ENCODE measurements around the gene SCUBE1. TPM values are rescaled to one million over a fixed set of nuclear protein-coding genes. Genes with fewer than 3 reads are reported as not detected.

The SCUBE1 gene
- total and polyA plus RNA-seq, 2 of the 8 experiments (the other 6 are each of a cell fraction or from before 2014, with no cell fraction given): 2.3 to 4.9 TPM

DNA sequence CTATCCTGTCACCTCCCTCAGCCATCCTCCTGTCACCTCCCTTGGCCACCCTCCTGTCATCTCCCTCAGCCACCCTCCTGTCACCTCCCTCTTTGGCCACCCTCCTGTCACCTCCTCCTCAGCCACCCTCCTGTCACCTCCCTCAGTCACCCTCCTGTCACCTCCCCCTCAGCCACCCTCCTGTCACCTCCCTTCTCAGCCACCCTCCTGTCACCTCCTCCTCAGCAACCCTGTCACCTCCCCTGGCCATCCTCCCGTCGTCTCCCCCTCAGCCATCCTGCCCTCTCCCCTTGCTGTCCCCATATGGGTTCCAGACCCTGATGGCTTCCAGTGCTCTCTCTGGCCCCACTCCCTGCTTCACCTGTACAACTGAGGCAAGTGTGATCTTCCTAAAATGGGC is 61.8 kb downstream of the SCUBE1 start:
- ChIA-PET POLR2A (ENCODE audit: partially characterized antibody) (no interaction called here), CTCF (ENCODE audit: partially characterized antibody) (interaction anchor here (0.7 to 9.2 kb wide), 2 partner anchors 8 to 63 kb away, joined by 3 to 109 read pairs; no protein-coding TSS in a partner anchor)
- no peak overlapping the region for H4K8ac ChIP-seq (ENCODE audit: extremely low read depth, insufficient read depth, low read length)
- H2AK5ac ChIP-seq (ENCODE audit: low read depth, low read length): no peak overlapping the region
- H2BK20ac ChIP-seq (ENCODE audit: low read length): no peak overlapping the region
- H4K5ac ChIP-seq (ENCODE audit: insufficient read length, low read depth, low read length): no peak overlapping the region
- 64% methylated on average over 2 of the region's 2 CpGs; no CpG with 5 or more reads in 1 of the 2 experiments for WGBS, 2 experiments (ENCODE audit: extremely low coverage in 1 of 2, insufficient coverage in 1 of 2, insufficient read length in 1 of 2, insufficient replicate concordance in 2 of 2, low coverage in 1 of 2, low lambda C conversion rate in 2 of 2, missing lambda C conversion rate in 1 of 2)
- no peak overlapping the region for H2BK120ac ChIP-seq (replicated peaks; ENCODE audit: low read depth, low read length)
- no peaks in the 10 kb centered on the region for H3K27me3 ChIP-seq (replicated peaks in 1 of 4; ENCODE audit: control insufficient read depth in 3 of 4, extremely low read depth in 1 of 4, insufficient read depth in 3 of 4, low read length in 3 of 4)
- no peak overlapping the region for H3K9ac ChIP-seq (replicated peaks in 1 of 4; ENCODE audit: extremely low read depth in 1 of 4, low read depth in 3 of 4, low read length in 3 of 4)
- no peak overlapping the region for H3K18ac ChIP-seq (ENCODE audit: extremely low read depth, low read length)
- H2BK5ac ChIP-seq (ENCODE audit: low read depth, low read length): no peak overlapping the region
- no peaks in the 10 kb centered on the region for H3K36me3 ChIP-seq (ENCODE audit: control insufficient read depth in 2 of 4, insufficient read depth in 4 of 4, low read length in 3 of 4)
- no peak overlapping the region for H2BK12ac ChIP-seq (ENCODE audit: low read depth, low read length)
- H3K4me2 ChIP-seq (ENCODE audit: insufficient read depth in 1 of 2, low read depth in 2 of 2, low read length in 2 of 2): no peak overlapping the region
- H3K23me2 ChIP-seq (ENCODE audit: low read depth, low read length): no peaks in the 10 kb centered on the region; the same call in 1 of the 2 replicates
- no peak for FAIRE-seq
- H2BK15ac ChIP-seq (ENCODE audit: low read length): no peak overlapping the region
- H4K20me1 ChIP-seq (replicated peaks in 1 of 2; ENCODE audit: control insufficient read depth in 1 of 2, insufficient read depth in 2 of 2, low read length in 2 of 2): peaks cover 0 to 2% of the 10 kb centered on the region in 2 experiments
- no peak overlapping the region for H4K91ac ChIP-seq (replicated peaks; ENCODE audit: insufficient read length, low read length)
- no peaks in the 10 kb centered on the region for H3K79me1 ChIP-seq (ENCODE audit: low read depth, low read length)
- H3K56ac ChIP-seq (replicated peaks; ENCODE audit: insufficient read length, low read depth, low read length): no peak overlapping the region
- no peak for DNase-seq (ENCODE audit: low read depth in 1 of 2, low spot score in 2 of 2)
- H2AFZ ChIP-seq (ENCODE audit: low read length): no peak overlapping the region
- no peak overlapping the region for H3K23ac ChIP-seq (ENCODE audit: insufficient read length)
- no peak overlapping the region for H3K27ac ChIP-seq (ENCODE audit: low read depth, low read length)
- H3K79me2 ChIP-seq (ENCODE audit: control insufficient read depth in 1 of 2, insufficient read depth in 2 of 2, low read length in 2 of 2): no peaks in the 10 kb centered on the region
- H3K9me3 ChIP-seq (ENCODE audit: insufficient read depth in 2 of 2, low read depth in 1 of 2, low read length in 1 of 2): no peaks in the 10 kb centered on the region
- H3K4ac ChIP-seq (replicated peaks; ENCODE audit: insufficient read length, low read depth, low read length): no peak overlapping the region
- no peak overlapping the region for H3K4me3 ChIP-seq (ENCODE audit: extremely low read depth in 1 of 4, insufficient read depth in 2 of 4, low read depth in 3 of 4, low read length in 4 of 4)
- H3K4me1 ChIP-seq (replicated peaks in 1 of 4; ENCODE audit: control insufficient read depth in 3 of 4, insufficient read depth in 4 of 4, low read length in 3 of 4): peaks cover 0 to 11% (median 5%) of the 10 kb centered on the region in 4 experiments; a peak in 5 of 7 replicates
- no peak overlapping the region for H3K14ac ChIP-seq (ENCODE audit: insufficient read length)
- no peak for TF ChIP-seq BCL11A (IDR thresholded peaks at IDR 0.05; ENCODE audit: low read depth in 2 of 2, low read length in 2 of 2)
- no peak for TF ChIP-seq SRF (IDR thresholded peaks at IDR 0.05; ENCODE audit: low read depth, low read length)
- TF ChIP-seq SP4 (IDR thresholded peaks at IDR 0.05; ENCODE audit: low read length): no peak
- TF ChIP-seq GTF2F1 (IDR thresholded peaks at IDR 0.05; ENCODE audit: borderline replicate concordance, low read depth, low read length): no peak
- TF ChIP-seq PHF8 (conservative IDR thresholded peaks at IDR 0.05; ENCODE audit: low read depth, low read length): no peak
- no peak for TF ChIP-seq SIRT6 (IDR thresholded peaks at IDR 0.05; ENCODE audit: low read length)
- no peak for TF ChIP-seq NRF1 (IDR thresholded peaks at IDR 0.05; ENCODE audit: low read depth, low read length)
- no peak for TF ChIP-seq RNF2 (IDR thresholded peaks at IDR 0.05; ENCODE audit: borderline replicate concordance, low read depth, low read length, missing control alignments, poor library complexity, severe bottlenecking)
